H1 (cell line): ENCODE results near the gene PDE2A. TPM values are rescaled to one million over a fixed set of nuclear protein-coding genes. Genes with fewer than 3 reads are reported as not detected.

ENCODE experiments used
- CTCF ChIA-PET: fragments of 300-600 bp; sonication (Branson Sonifier 250); formaldehyde crosslinking; loops from one replicate; lab custom pipeline; 2021; ENCODE audit not compliant: partially characterized antibody; lab: Charles Lee
- POLR2A ChIA-PET: fragments of 300-600 bp; sonication (Branson Sonifier 250); formaldehyde crosslinking; loops from one replicate; lab custom pipeline; 2021; ENCODE audit warnings: inconsistent platforms; ENCODE audit not compliant: partially characterized antibody; lab: Charles Lee
- DNase-seq, 2 experiments: peaks; one replicate each; pipeline versions ENCODE4 v3.0.0 to v3.0.0-alpha.2; 2010 to 2022; ENCODE audit warnings: low spot score in 2 of 2, low read depth in 1 of 2, mixed read lengths in 1 of 2
- FAIRE-seq: peaks from 2 replicates; lab custom pipeline; 2011; peaks lifted over from hg19 to GRCh38; lab: Jason Lieb, UNC
- H2AFZ ChIP-seq: 2 replicates; pipeline ENCODE4 v1.8.1; 2012; ENCODE audit warnings: low read length, inconsistent platforms
- H2AK5ac ChIP-seq: 2 replicates; pipeline ENCODE4 v1.6.1; 2013; ENCODE audit warnings: low read depth, low read length
- H2BK120ac ChIP-seq: replicated peaks from 2 replicates; pipeline ENCODE3; 2013; ENCODE audit warnings: low read depth, low read length, inconsistent platforms
- H2BK12ac ChIP-seq: 2 replicates; pipeline ENCODE4 v1.6.1; 2013; ENCODE audit warnings: low read depth, low read length
- H2BK15ac ChIP-seq: 2 replicates; pipeline ENCODE4 v1.6.1; 2013; ENCODE audit warnings: low read length
- H2BK20ac ChIP-seq: 2 replicates; pipeline ENCODE4 v1.6.1; 2013; ENCODE audit warnings: low read length
- H2BK5ac ChIP-seq: 2 replicates; pipeline ENCODE4 v1.6.1; 2013; ENCODE audit warnings: low read depth, low read length
- H3K14ac ChIP-seq: 2 replicates; pipeline ENCODE4 v1.6.1; 2013; ENCODE audit warnings: inconsistent platforms; ENCODE audit not compliant: insufficient read length
- H3K18ac ChIP-seq: 2 replicates; pipeline ENCODE4 v1.6.1; 2013; ENCODE audit warnings: low read length; ENCODE audit errors: extremely low read depth
- H3K23ac ChIP-seq: 2 replicates; pipeline ENCODE4 v1.6.1; 2013; ENCODE audit warnings: inconsistent platforms; ENCODE audit not compliant: insufficient read length
- H3K23me2 ChIP-seq: 2 replicates; pipeline ENCODE4 v1.6.1; 2013; ENCODE audit warnings: low read depth, low read length
- H3K27ac ChIP-seq: 2 replicates; pipeline ENCODE4 v1.6.1; 2011; ENCODE audit warnings: low read depth, low read length, inconsistent platforms
- H3K27me3 ChIP-seq, 4 experiments: replicated peaks in 1 of 4; 1 replicate in 1 of 4; 2 replicates in 3 of 4; pipeline versions ENCODE4 v1.6.1 to v1.8.1; 2011 to 2013; ENCODE audit warnings: low read length in 3 of 4, mild to moderate bottlenecking in 3 of 4, inconsistent platforms in 2 of 4, mixed read lengths in 2 of 4, moderate library complexity in 1 of 4; ENCODE audit not compliant: control insufficient read depth in 3 of 4, insufficient read depth in 3 of 4; ENCODE audit errors: extremely low read depth in 1 of 4
- H3K36me3 ChIP-seq, 4 experiments: 2 replicates each; pipeline versions ENCODE4 v1.6.1 to v1.8.1; 2011 to 2013; ENCODE audit warnings: mild to moderate bottlenecking in 4 of 4, low read length in 3 of 4, moderate library complexity in 2 of 4, control low read depth in 1 of 4, inconsistent platforms in 1 of 4; ENCODE audit not compliant: insufficient read depth in 4 of 4, control insufficient read depth in 2 of 4
- H3K4ac ChIP-seq: replicated peaks from 2 replicates; pipeline ENCODE3; 2013; ENCODE audit warnings: low read length, low read depth, mixed read lengths, inconsistent platforms; ENCODE audit not compliant: insufficient read length
- H3K4me1 ChIP-seq, 4 experiments: replicated peaks in 1 of 4; 1 replicate in 1 of 4; 2 replicates in 3 of 4; pipeline versions ENCODE4 v1.6.1 to v1.8.1; 2011 to 2013; ENCODE audit warnings: low read length in 3 of 4, inconsistent platforms in 2 of 4, mixed read lengths in 1 of 4; ENCODE audit not compliant: insufficient read depth in 4 of 4, control insufficient read depth in 3 of 4
- H3K4me2 ChIP-seq, 2 experiments: 2 replicates each; pipeline versions ENCODE4 v1.6.1 to v1.8.1; 2011 to 2013; ENCODE audit warnings: low read depth in 2 of 2, low read length in 2 of 2, control low read depth in 1 of 2, inconsistent platforms in 1 of 2, mild to moderate bottlenecking in 1 of 2; ENCODE audit not compliant: insufficient read depth in 1 of 2
- H3K4me3 ChIP-seq, 4 experiments: fragments of 200-600, 300-600 bp in 1 of 4; sonication (generic), shearing (Covaris generic), sonication (Bioruptor Twin) in 1 of 4; 2 replicates each; pipeline versions ENCODE4 v1.5.1 to v1.8.1; 2011 to 2016; ENCODE audit warnings: low read length in 4 of 4, low read depth in 3 of 4, control low read depth in 2 of 4, inconsistent platforms in 2 of 4, mild to moderate bottlenecking in 2 of 4, mixed read lengths in 1 of 4, moderate library complexity in 1 of 4; ENCODE audit not compliant: insufficient read depth in 2 of 4; ENCODE audit errors: extremely low read depth in 1 of 4
- H3K56ac ChIP-seq: replicated peaks from 2 replicates; pipeline ENCODE3; 2013; ENCODE audit warnings: low read depth, mild to moderate bottlenecking, mixed read lengths, low read length, inconsistent platforms; ENCODE audit not compliant: insufficient read length
- H3K79me1 ChIP-seq: 2 replicates; pipeline ENCODE4 v1.6.1; 2013; ENCODE audit warnings: low read depth, low read length, control low read depth
- H3K79me2 ChIP-seq, 2 experiments: 2 replicates each; pipeline versions ENCODE4 v1.6.1 to v1.8.1; 2012 to 2013; ENCODE audit warnings: low read length in 2 of 2, mild to moderate bottlenecking in 2 of 2, inconsistent platforms in 1 of 2; ENCODE audit not compliant: insufficient read depth in 2 of 2, control insufficient read depth in 1 of 2
- H3K9ac ChIP-seq, 4 experiments: replicated peaks in 1 of 4; 1 replicate in 1 of 4; 2 replicates in 3 of 4; pipeline versions ENCODE4 v1.6.1 to v1.8.1; 2011 to 2013; ENCODE audit warnings: low read depth in 3 of 4, low read length in 3 of 4, control low read depth in 2 of 4, mild to moderate bottlenecking in 2 of 4, moderate library complexity in 2 of 4, inconsistent platforms in 1 of 4; ENCODE audit errors: extremely low read depth in 1 of 4
- H3K9me3 ChIP-seq, 2 experiments: 2 replicates each; pipeline versions ENCODE4 v1.6.1 to v1.8.1; 2012 to 2013; ENCODE audit warnings: mild to moderate bottlenecking in 2 of 2, moderate library complexity in 2 of 2, control low read depth in 1 of 2, inconsistent platforms in 1 of 2, low read depth in 1 of 2, low read length in 1 of 2, mixed read lengths in 1 of 2; ENCODE audit not compliant: insufficient read depth in 2 of 2
- H4K20me1 ChIP-seq, 2 experiments: replicated peaks in 1 of 2; 2 replicates each; pipeline versions ENCODE3 to v1.8.1; 2011 to 2013; ENCODE audit warnings: inconsistent platforms in 2 of 2, low read length in 2 of 2, mild to moderate bottlenecking in 1 of 2; ENCODE audit not compliant: insufficient read depth in 2 of 2, control insufficient read depth in 1 of 2
- H4K5ac ChIP-seq: 2 replicates; pipeline ENCODE4 v1.6.1; 2013; ENCODE audit warnings: low read length, low read depth, mixed read lengths, inconsistent platforms; ENCODE audit not compliant: insufficient read length
- H4K8ac ChIP-seq: 2 replicates; pipeline ENCODE4 v1.8.0; 2013; ENCODE audit warnings: mild to moderate bottlenecking, moderate library complexity, low read length, inconsistent platforms; ENCODE audit not compliant: insufficient read depth; ENCODE audit errors: extremely low read depth
- H4K91ac ChIP-seq: replicated peaks from 2 replicates; pipeline ENCODE3; 2013; ENCODE audit warnings: low read length, mixed read lengths, inconsistent platforms; ENCODE audit not compliant: insufficient read length
- EP300 ChIP-seq, 2 experiments: IDR thresholded peaks; 1 replicate in 1 of 2; 2 replicates in 1 of 2; pipeline ENCODE4 v1.6.1; 2011 to 2012; ENCODE audit warnings: low read depth in 2 of 2, low read length in 2 of 2, mild to moderate bottlenecking in 2 of 2, borderline replicate concordance in 1 of 2, inconsistent platforms in 1 of 2, moderate library complexity in 1 of 2
- HDAC6 ChIP-seq: IDR thresholded peaks from one replicate; pipeline ENCODE4 v1.7.1; 2012; ENCODE audit warnings: low read depth, mild to moderate bottlenecking, inconsistent platforms, low read length, moderate library complexity
- JUN ChIP-seq: IDR thresholded peaks from 2 replicates; pipeline ENCODE4 v1.6.1; 2011; ENCODE audit warnings: low read depth, mild to moderate bottlenecking, improper control_type of control experiment, low read length
- KDM1A ChIP-seq: fragments of 200-600, 300-600 bp; sonication (generic); IDR thresholded peaks from 2 replicates; pipeline ENCODE4 v1.7.1; 2016; ENCODE audit warnings: mild to moderate bottlenecking, low read length, borderline replicate concordance
- MAFK ChIP-seq: IDR thresholded peaks from 2 replicates; pipeline ENCODE4 v1.6.1; 2012; ENCODE audit warnings: low read depth, mild to moderate bottlenecking, improper control_type of control experiment, low read length
- RXRA ChIP-seq: IDR thresholded peaks from 2 replicates; pipeline ENCODE4 v1.6.1; 2011; ENCODE audit warnings: low read depth, mild to moderate bottlenecking, low read length, moderate library complexity; ENCODE audit not compliant: insufficient read depth
- SP1 ChIP-seq: IDR thresholded peaks from 2 replicates; pipeline ENCODE4 v1.6.1; 2011; ENCODE audit warnings: low read depth, low read length
- WGBS, 2 experiments: shearing (Covaris generic) in 1 of 2; methylation state at CpG; one replicate each; pipeline versions ENCODE4 v1.1.6 to v1.1.7; 2013 to 2015; ENCODE audit warnings: low lambda C conversion rate in 2 of 2, mixed read lengths in 2 of 2, inconsistent platforms in 1 of 2, low coverage in 1 of 2, missing lambda C conversion rate in 1 of 2; ENCODE audit not compliant: insufficient replicate concordance in 2 of 2, insufficient coverage in 1 of 2, insufficient read length in 1 of 2; ENCODE audit errors: extremely low coverage in 1 of 2, missing lambda C conversion rate in 1 of 2; 5-methylcytosine and 5-hydroxymethylcytosine counted together
- polyA plus RNA-seq, 7 experiments: library from polyadenylated mRNA; depleted of rRNA in 3 of 7; stranded (reverse) in 5 of 7; unstranded in 2 of 7; fragments of >200 nt in 5 of 7; fragments of 200-250 nt in 2 of 7; gene quantifications; 1 replicate in 5 of 7; 2 replicates in 1 of 7; 4 replicates in 1 of 7; pipeline versions ENCODE4 v1.2.1 to v1.2.3, GENCODE V29; 2011 to 2013; ENCODE audit warnings: missing spikeins in 2 of 7, mixed read lengths in 2 of 7
- total RNA-seq: library from RNA; stranded (reverse); fragmentation: NEBNext Ultra II Directional; extraction: Animal tissue kit (Norgen Biotek cat#: 25700); gene quantifications from 2 replicates; pipeline ENCODE4 v1.2.1, GENCODE V29; 2021
- TF ChIP-seq, protein P1 (sequence below): IDR thresholded peaks from 2 replicates; pipeline ENCODE4 v1.6.1; 2012; ENCODE audit warnings: low read length, inconsistent platforms

Gene PDE2A
- total and polyA plus RNA-seq, 2 of the 8 experiments (the other 6 are each of a cell fraction or from before 2014, with no cell fraction given) = 3.4 to 7.1 TPM

DNA sequence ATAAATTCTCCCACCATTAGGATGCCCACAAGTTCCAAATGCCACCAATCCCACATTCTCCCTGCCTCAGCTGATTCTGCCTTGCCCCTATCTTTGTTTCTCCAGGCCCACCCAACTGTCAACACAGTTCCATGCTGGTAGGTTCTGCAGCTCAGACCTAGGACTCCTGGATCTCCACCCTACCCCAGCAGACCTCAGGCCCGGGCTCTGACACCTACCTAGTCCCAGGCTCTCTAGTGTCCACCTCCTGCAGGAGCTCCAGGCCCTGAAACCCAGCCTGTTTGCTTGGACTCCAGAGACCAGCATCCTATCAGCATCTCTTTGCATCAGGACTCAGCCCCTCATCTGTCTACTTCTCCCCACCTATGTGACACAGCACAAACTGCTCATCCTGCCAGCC is 86.5 kb downstream of the PDE2A start:
- H3K18ac ChIP-seq = no peak overlapping the region
- no peak overlapping the region for H3K23ac ChIP-seq
- TF ChIP-seq, protein P1, sequence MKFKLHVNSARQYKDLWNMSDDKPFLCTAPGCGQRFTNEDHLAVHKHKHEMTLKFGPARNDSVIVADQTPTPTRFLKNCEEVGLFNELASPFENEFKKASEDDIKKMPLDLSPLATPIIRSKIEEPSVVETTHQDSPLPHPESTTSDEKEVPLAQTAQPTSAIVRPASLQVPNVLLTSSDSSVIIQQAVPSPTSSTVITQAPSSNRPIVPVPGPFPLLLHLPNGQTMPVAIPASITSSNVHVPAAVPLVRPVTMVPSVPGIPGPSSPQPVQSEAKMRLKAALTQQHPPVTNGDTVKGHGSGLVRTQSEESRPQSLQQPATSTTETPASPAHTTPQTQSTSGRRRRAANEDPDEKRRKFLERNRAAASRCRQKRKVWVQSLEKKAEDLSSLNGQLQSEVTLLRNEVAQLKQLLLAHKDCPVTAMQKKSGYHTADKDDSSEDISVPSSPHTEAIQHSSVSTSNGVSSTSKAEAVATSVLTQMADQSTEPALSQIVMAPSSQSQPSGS = no peak
- TF ChIP-seq HDAC6 (no peak), SP1 (no peak), KDM1A (no peak), MAFK (no peak), RXRA (no peak), EP300 (IDR thresholded peaks at IDR 0.05; ENCODE audit: borderline replicate concordance in 1 of 2, low read depth in 2 of 2, low read length in 2 of 2) (no peak), JUN (no peak)
- no peak overlapping the region for H4K8ac ChIP-seq
- POLR2A ChIA-PET = interaction anchor here (0.8 to 0.9 kb wide), 2 partner anchors 92 to 498 kb away, joined by 3 read pairs; no protein-coding TSS in a partner anchor
- H4K5ac ChIP-seq = no peak overlapping the region
- peaks cover 29 to 92% (median 75%) of the 10 kb centered on the region in 4 experiments for H3K27me3 ChIP-seq
- FAIRE-seq = no peak
- DNase-seq = no peak
- H2BK15ac ChIP-seq = no peak overlapping the region
- peaks cover 0 to 17% (median 5%) of the 10 kb centered on the region in 4 experiments; a peak in 6 of 7 replicates for H3K4me1 ChIP-seq
- CTCF ChIA-PET = interaction anchor here (1.1 to 14.6 kb wide), 16 partner anchors 7 to 658 kb away, joined by 3 to 552 read pairs (median 14); partner anchors contain the start of gene PDE2A
- H2BK5ac ChIP-seq = no peak overlapping the region
- H2BK12ac ChIP-seq = no peak overlapping the region
- H2AFZ ChIP-seq = no peak overlapping the region
- no peak overlapping the region for H3K9ac ChIP-seq
- H3K23me2 ChIP-seq = peaks cover 8% of the 10 kb centered on the region; the same call in 1 of the 2 replicates
- no peak overlapping the region for H4K91ac ChIP-seq
- no peaks in the 10 kb centered on the region for H3K79me1 ChIP-seq
- no peak overlapping the region for H2AK5ac ChIP-seq
- no peak overlapping the region for H3K27ac ChIP-seq
- H4K20me1 ChIP-seq = peaks cover 0 to 1% of the 10 kb centered on the region in 2 experiments
- WGBS, 2 experiments = 83% methylated on average over 1 of the region's 1 CpG; no CpG with 5 or more reads in 1 of the 2 experiments
- H3K79me2 ChIP-seq = no peaks in the 10 kb centered on the region
- no peak overlapping the region for H3K56ac ChIP-seq
- no peaks in the 10 kb centered on the region for H3K36me3 ChIP-seq
- no peaks in the 10 kb centered on the region for H3K9me3 ChIP-seq
- H2BK120ac ChIP-seq = no peak overlapping the region
- no peak overlapping the region for H3K4me2 ChIP-seq
- H3K4ac ChIP-seq = no peak overlapping the region
- H3K14ac ChIP-seq = no peak overlapping the region
- H3K4me3 ChIP-seq = no peak overlapping the region
- no peak overlapping the region for H2BK20ac ChIP-seq
